AG10803 (cell line): ENCODE data around the gene IVL.

Experiments
- DNase-seq: peaks from one replicate; pipeline ENCODE4 v3.0.0; 2010; ENCODE audit warnings: low read depth
- H3K4me3 ChIP-seq: 2 replicates; pipeline ENCODE4 v1.5.1; 2011; ENCODE audit warnings: mild to moderate bottlenecking, low read length, control low read depth
- TF ChIP-seq, protein P1 (sequence below): conservative IDR thresholded peaks from 2 replicates; pipeline ENCODE4 v1.5.1; 2011; ENCODE audit warnings: mild to moderate bottlenecking, low read length, control low read depth, inconsistent platforms

Gene IVL

GRCh38 chr1:152926091-152926490, 17.7 kb downstream of the IVL start:
- no peak overlapping the region for H3K4me3 ChIP-seq
- peak; percentile 62 for DNase-seq
- TF ChIP-seq, protein P1, sequence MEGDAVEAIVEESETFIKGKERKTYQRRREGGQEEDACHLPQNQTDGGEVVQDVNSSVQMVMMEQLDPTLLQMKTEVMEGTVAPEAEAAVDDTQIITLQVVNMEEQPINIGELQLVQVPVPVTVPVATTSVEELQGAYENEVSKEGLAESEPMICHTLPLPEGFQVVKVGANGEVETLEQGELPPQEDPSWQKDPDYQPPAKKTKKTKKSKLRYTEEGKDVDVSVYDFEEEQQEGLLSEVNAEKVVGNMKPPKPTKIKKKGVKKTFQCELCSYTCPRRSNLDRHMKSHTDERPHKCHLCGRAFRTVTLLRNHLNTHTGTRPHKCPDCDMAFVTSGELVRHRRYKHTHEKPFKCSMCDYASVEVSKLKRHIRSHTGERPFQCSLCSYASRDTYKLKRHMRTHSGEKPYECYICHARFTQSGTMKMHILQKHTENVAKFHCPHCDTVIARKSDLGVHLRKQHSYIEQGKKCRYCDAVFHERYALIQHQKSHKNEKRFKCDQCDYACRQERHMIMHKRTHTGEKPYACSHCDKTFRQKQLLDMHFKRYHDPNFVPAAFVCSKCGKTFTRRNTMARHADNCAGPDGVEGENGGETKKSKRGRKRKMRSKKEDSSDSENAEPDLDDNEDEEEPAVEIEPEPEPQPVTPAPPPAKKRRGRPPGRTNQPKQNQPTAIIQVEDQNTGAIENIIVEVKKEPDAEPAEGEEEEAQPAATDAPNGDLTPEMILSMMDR = peak; percentile 84

DNA sequence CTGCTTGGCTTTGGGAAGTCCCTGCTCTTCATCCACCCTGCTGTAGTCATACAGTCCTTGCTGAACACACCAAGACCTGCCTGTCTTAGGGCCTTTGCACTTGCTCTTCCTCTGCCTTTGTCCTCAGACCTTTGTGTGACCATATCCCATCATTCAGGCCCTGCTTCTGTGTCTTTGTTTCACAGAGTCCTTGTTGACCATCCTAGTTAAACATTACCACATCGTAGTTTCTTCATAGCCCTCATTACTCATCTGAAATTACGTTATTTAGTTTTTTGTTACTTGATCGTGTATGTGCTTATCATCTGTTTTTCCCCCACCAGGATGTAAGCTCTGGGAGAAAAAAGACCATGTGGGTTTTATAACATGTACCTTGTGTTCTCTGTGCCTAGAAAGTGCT, 20.3 kb downstream of the IVL start:
- no peak overlapping the region for H3K4me3 ChIP-seq
- DNase-seq = no peak
- TF ChIP-seq, protein P1 = no peak

- no peak for DNase-seq
- no peak overlapping the region for H3K4me3 ChIP-seq
Measured at GRCh38 chr1:152932170-152932811, 23.9 kb downstream of the IVL start.

GRCh38 chr1:152933196-152933595, 24.9 kb downstream of the IVL start:
- no peak overlapping the region for H3K4me3 ChIP-seq
- TF ChIP-seq, protein P1 = no peak
- DNase-seq = no peak

More at GRCh38 chr1:152932170-152932811, 23.9 kb downstream of the IVL start:
- TF ChIP-seq, protein P1 = no peak

- H3K4me3 ChIP-seq = no peak overlapping the region
- TF ChIP-seq, protein P1 = no peak
- DNase-seq = no peak
Measured at GRCh38 chr1:152940614-152941013, 32.3 kb downstream of the IVL start.

DNA sequence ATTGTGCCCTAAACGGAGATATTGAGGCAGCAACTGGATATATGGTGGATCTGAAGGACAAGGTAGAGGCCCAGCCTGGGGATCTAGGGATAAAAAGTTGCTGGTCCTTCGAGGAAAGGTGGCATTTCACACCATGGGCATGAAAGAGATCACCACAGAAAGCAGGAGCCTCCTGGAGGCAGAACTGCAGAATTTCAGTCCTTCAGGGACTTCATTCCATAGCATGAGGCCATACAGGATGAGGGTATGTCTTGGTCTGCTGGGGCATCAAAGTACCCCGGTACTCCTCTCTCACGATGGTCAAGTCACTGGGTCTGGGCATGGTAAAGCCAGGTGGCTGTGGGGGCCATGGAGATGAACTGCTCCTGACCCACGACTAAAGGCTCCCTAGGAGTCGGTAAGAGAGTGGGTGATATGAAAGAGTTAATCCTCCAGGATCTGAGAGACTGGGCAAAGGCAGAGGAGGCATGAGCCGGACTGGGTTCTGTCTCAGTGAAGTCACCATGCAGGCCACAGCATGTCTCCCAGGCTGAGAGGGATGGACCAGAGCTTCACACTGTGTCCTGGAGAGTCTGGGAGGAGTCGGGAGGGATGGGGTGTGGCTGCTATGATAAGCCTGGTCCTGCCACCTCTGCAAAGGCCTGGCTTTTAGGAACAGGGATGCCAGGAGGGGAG, 32.8 kb downstream of the IVL start:
- TF ChIP-seq, protein P1 = no peak
- DNase-seq = no peak
- no peak overlapping the region for H3K4me3 ChIP-seq

DNA sequence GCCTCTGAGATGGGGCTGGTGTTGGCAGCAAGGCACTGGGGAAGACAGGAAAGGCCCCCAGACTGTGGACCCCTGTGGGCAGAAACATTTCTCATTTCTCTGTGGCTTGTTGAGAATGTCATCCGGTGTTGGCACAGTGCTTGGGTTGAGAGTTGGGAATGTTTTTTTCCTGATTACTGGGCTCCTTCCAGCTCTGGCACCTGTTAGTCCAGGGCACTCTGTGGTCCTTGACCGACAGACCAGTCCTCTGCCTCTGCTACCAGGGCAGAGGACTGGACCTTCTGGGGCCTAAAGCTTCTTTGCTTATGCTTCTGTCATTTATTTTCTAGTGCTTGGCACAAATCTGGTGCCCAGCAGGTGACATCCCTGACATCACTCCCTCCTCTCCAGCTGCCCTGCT, 33.8 kb downstream of the IVL start:
- TF ChIP-seq, protein P1 = no peak; the same call in 1 of the 2 replicates
- no peak overlapping the region for H3K4me3 ChIP-seq
- no peak for DNase-seq
